ENCODE measurements around the gene CDC73.

The CDC73 gene

GRCh38 chr1:193210996-193211395, 89.2 kb downstream of the CDC73 start:
- Histone ChIP-seq H3K4me2 (ENCODE audit: low read length) (no peak overlapping the region), H3K36me3 (ENCODE audit: control insufficient read depth, insufficient read depth, low read length) (no peaks in the 10 kb centered on the region), H4K8ac (ENCODE audit: low read depth, low read length) (no peak overlapping the region), H3K4me3 (ENCODE audit: low read length) (no peak overlapping the region), H3K79me2 (ENCODE audit: control insufficient read depth, insufficient read depth, low read length) (no peaks in the 10 kb centered on the region), H2AK5ac (ENCODE audit: low read length) (no peak overlapping the region), H3K4ac (ENCODE audit: low read depth, low read length) (no peak overlapping the region), H3K9ac (ENCODE audit: low read length) (no peak overlapping the region), H3K23ac (ENCODE audit: low read length) (no peak overlapping the region), H3K18ac (ENCODE audit: low read length) (no peak overlapping the region), H2BK5ac (ENCODE audit: low read length) (no peak overlapping the region), H2BK120ac (ENCODE audit: low read depth, low read length) (no peak overlapping the region), H3K27me3 (ENCODE audit: insufficient read depth, low read length, poor library complexity) (no peaks in the 10 kb centered on the region), H2BK15ac (replicated peaks; ENCODE audit: low read depth) (no peak overlapping the region), H3K27ac (ENCODE audit: low read depth, low read length) (no peak overlapping the region), H3K56ac (ENCODE audit: low read length) (no peak overlapping the region), H4K5ac (ENCODE audit: low read length) (no peak overlapping the region), H3K79me1 (ENCODE audit: low read length) (no peaks in the 10 kb centered on the region), H3K4me1 (ENCODE audit: control insufficient read depth, low read depth, low read length) (no peaks in the 10 kb centered on the region)
- no CpG with 5 or more reads among the region's 7 CpGs for WGBS (ENCODE audit: extremely low coverage, insufficient coverage, low lambda C conversion rate)
- DNase-seq: no peak

- no peaks in the 10 kb centered on the region for H3K79me1 ChIP-seq (ENCODE audit: low read length)
- no peak overlapping the region for H4K5ac ChIP-seq (ENCODE audit: low read length)
- no peak overlapping the region for H3K4me2 ChIP-seq (ENCODE audit: low read length)
- no peak overlapping the region for H4K8ac ChIP-seq (ENCODE audit: low read depth, low read length)
- H3K4ac ChIP-seq (ENCODE audit: low read depth, low read length): no peak overlapping the region
- no peaks in the 10 kb centered on the region for H3K27me3 ChIP-seq (ENCODE audit: insufficient read depth, low read length, poor library complexity)
- no peak overlapping the region for H3K27ac ChIP-seq (ENCODE audit: low read depth, low read length)
- no peaks in the 10 kb centered on the region for H3K4me1 ChIP-seq (ENCODE audit: control insufficient read depth, low read depth, low read length)
- H2BK120ac ChIP-seq (ENCODE audit: low read depth, low read length): no peak overlapping the region
- H3K36me3 ChIP-seq (ENCODE audit: control insufficient read depth, insufficient read depth, low read length): no peaks in the 10 kb centered on the region
- H2AK5ac ChIP-seq (ENCODE audit: low read length): no peak overlapping the region
- no peak overlapping the region for H2BK5ac ChIP-seq (ENCODE audit: low read length)
- no peak overlapping the region for H3K56ac ChIP-seq (ENCODE audit: low read length)
- no peak overlapping the region for H3K4me3 ChIP-seq (ENCODE audit: low read length)
- H3K18ac ChIP-seq (ENCODE audit: low read length): no peak overlapping the region
- no peak overlapping the region for H3K23ac ChIP-seq (ENCODE audit: low read length)
- no CpG with 5 or more reads among the region's 1 CpG for WGBS (ENCODE audit: extremely low coverage, insufficient coverage, low lambda C conversion rate)
- DNase-seq: peak; percentile 16
- no peak overlapping the region for H2BK15ac ChIP-seq (replicated peaks; ENCODE audit: low read depth)
- no peaks in the 10 kb centered on the region for H3K79me2 ChIP-seq (ENCODE audit: control insufficient read depth, insufficient read depth, low read length)
- H3K9ac ChIP-seq (ENCODE audit: low read length): no peak overlapping the region
Measured at GRCh38 chr1:193211539-193211938, 89.7 kb downstream of the CDC73 start.

- no peak overlapping the region for H2BK120ac ChIP-seq (ENCODE audit: low read depth, low read length)
- H4K8ac ChIP-seq (ENCODE audit: low read depth, low read length): no peak overlapping the region
- no peak overlapping the region for H3K23ac ChIP-seq (ENCODE audit: low read length)
- H3K79me1 ChIP-seq (ENCODE audit: low read length): no peaks in the 10 kb centered on the region
- no peak overlapping the region for H3K9ac ChIP-seq (ENCODE audit: low read length)
- H3K4me2 ChIP-seq (ENCODE audit: low read length): no peak overlapping the region
- no peak overlapping the region for H2AK5ac ChIP-seq (ENCODE audit: low read length)
- H4K5ac ChIP-seq (ENCODE audit: low read length): no peak overlapping the region
- no peak overlapping the region for H3K4ac ChIP-seq (ENCODE audit: low read depth, low read length)
- no CpG with 5 or more reads among the region's 2 CpGs for WGBS (ENCODE audit: extremely low coverage, insufficient coverage, low lambda C conversion rate)
- H3K18ac ChIP-seq (ENCODE audit: low read length): no peak overlapping the region
- H2BK5ac ChIP-seq (ENCODE audit: low read length): no peak overlapping the region
- H3K27ac ChIP-seq (ENCODE audit: low read depth, low read length): no peak overlapping the region
- no peaks in the 10 kb centered on the region for H3K36me3 ChIP-seq (ENCODE audit: control insufficient read depth, insufficient read depth, low read length)
- H3K4me3 ChIP-seq (ENCODE audit: low read length): no peak overlapping the region
- H3K56ac ChIP-seq (ENCODE audit: low read length): no peak overlapping the region
- H3K4me1 ChIP-seq (ENCODE audit: control insufficient read depth, low read depth, low read length): no peaks in the 10 kb centered on the region
- H2BK15ac ChIP-seq (replicated peaks; ENCODE audit: low read depth): no peak overlapping the region
- DNase-seq: no peak
- H3K79me2 ChIP-seq (ENCODE audit: control insufficient read depth, insufficient read depth, low read length): no peaks in the 10 kb centered on the region
- no peaks in the 10 kb centered on the region for H3K27me3 ChIP-seq (ENCODE audit: insufficient read depth, low read length, poor library complexity)
Measured at GRCh38 chr1:193212637-193213036, 90.8 kb downstream of the CDC73 start.

- no peaks in the 10 kb centered on the region for H3K79me2 ChIP-seq (ENCODE audit: control insufficient read depth, insufficient read depth, low read length)
- H3K56ac ChIP-seq (ENCODE audit: low read length): no peak overlapping the region
- no peak overlapping the region for H3K4ac ChIP-seq (ENCODE audit: low read depth, low read length)
- no peaks in the 10 kb centered on the region for H3K27me3 ChIP-seq (ENCODE audit: insufficient read depth, low read length, poor library complexity)
- no peaks in the 10 kb centered on the region for H3K4me1 ChIP-seq (ENCODE audit: control insufficient read depth, low read depth, low read length)
- H2BK15ac ChIP-seq (replicated peaks; ENCODE audit: low read depth): no peak overlapping the region
- no peak overlapping the region for H3K18ac ChIP-seq (ENCODE audit: low read length)
- no peak overlapping the region for H3K27ac ChIP-seq (ENCODE audit: low read depth, low read length)
- no peak overlapping the region for H2BK120ac ChIP-seq (ENCODE audit: low read depth, low read length)
- no peaks in the 10 kb centered on the region for H3K79me1 ChIP-seq (ENCODE audit: low read length)
- H3K23ac ChIP-seq (ENCODE audit: low read length): no peak overlapping the region
- H2BK5ac ChIP-seq (ENCODE audit: low read length): no peak overlapping the region
- no peaks in the 10 kb centered on the region for H3K36me3 ChIP-seq (ENCODE audit: control insufficient read depth, insufficient read depth, low read length)
- no peak overlapping the region for H4K8ac ChIP-seq (ENCODE audit: low read depth, low read length)
- no peak overlapping the region for H4K5ac ChIP-seq (ENCODE audit: low read length)
- H3K4me2 ChIP-seq (ENCODE audit: low read length): no peak overlapping the region
- no CpG with 5 or more reads among the region's 4 CpGs for WGBS (ENCODE audit: extremely low coverage, insufficient coverage, low lambda C conversion rate)
- no peak for DNase-seq
- no peak overlapping the region for H3K4me3 ChIP-seq (ENCODE audit: low read length)
- no peak overlapping the region for H3K9ac ChIP-seq (ENCODE audit: low read length)
- H2AK5ac ChIP-seq (ENCODE audit: low read length): no peak overlapping the region
Measured at GRCh38 chr1:193213998-193214397, 92.2 kb downstream of the CDC73 start.

- WGBS (ENCODE audit: extremely low coverage, insufficient coverage, low lambda C conversion rate): no CpG with 5 or more reads among the region's 8 CpGs
- H3K79me2 ChIP-seq (ENCODE audit: control insufficient read depth, insufficient read depth, low read length): no peaks in the 10 kb centered on the region
- no peak overlapping the region for H3K4me2 ChIP-seq (ENCODE audit: low read length)
- no peak overlapping the region for H2AK5ac ChIP-seq (ENCODE audit: low read length)
- H3K4me3 ChIP-seq (ENCODE audit: low read length): no peak overlapping the region
- H3K79me1 ChIP-seq (ENCODE audit: low read length): no peaks in the 10 kb centered on the region
- H4K5ac ChIP-seq (ENCODE audit: low read length): no peak overlapping the region
- H2BK15ac ChIP-seq (replicated peaks; ENCODE audit: low read depth): no peak overlapping the region
- no peak overlapping the region for H3K18ac ChIP-seq (ENCODE audit: low read length)
- no peak overlapping the region for H3K56ac ChIP-seq (ENCODE audit: low read length)
- no peak overlapping the region for H3K23ac ChIP-seq (ENCODE audit: low read length)
- H3K27me3 ChIP-seq (ENCODE audit: insufficient read depth, low read length, poor library complexity): no peaks in the 10 kb centered on the region
- no peak overlapping the region for H3K9ac ChIP-seq (ENCODE audit: low read length)
- H3K4me1 ChIP-seq (ENCODE audit: control insufficient read depth, low read depth, low read length): no peaks in the 10 kb centered on the region
- no peak overlapping the region for H2BK120ac ChIP-seq (ENCODE audit: low read depth, low read length)
- no peak overlapping the region for H2BK5ac ChIP-seq (ENCODE audit: low read length)
- H3K27ac ChIP-seq (ENCODE audit: low read depth, low read length): no peak overlapping the region
- no peaks in the 10 kb centered on the region for H3K36me3 ChIP-seq (ENCODE audit: control insufficient read depth, insufficient read depth, low read length)
- DNase-seq: peak; percentile 73
- H3K4ac ChIP-seq (ENCODE audit: low read depth, low read length): no peak overlapping the region
- no peak overlapping the region for H4K8ac ChIP-seq (ENCODE audit: low read depth, low read length)
Measured at GRCh38 chr1:193216920-193217319, 95.1 kb downstream of the CDC73 start.

- peaks cover 2% of the 10 kb centered on the region for H3K4me1 ChIP-seq (ENCODE audit: control insufficient read depth, low read depth, low read length)
- no peak overlapping the region for H3K4me2 ChIP-seq (ENCODE audit: low read length)
- no peak overlapping the region for H2BK15ac ChIP-seq (replicated peaks; ENCODE audit: low read depth)
- no peak overlapping the region for H2AK5ac ChIP-seq (ENCODE audit: low read length)
- no peak overlapping the region for H3K18ac ChIP-seq (ENCODE audit: low read length)
- H3K79me2 ChIP-seq (ENCODE audit: control insufficient read depth, insufficient read depth, low read length): no peaks in the 10 kb centered on the region
- no peak overlapping the region for H3K56ac ChIP-seq (ENCODE audit: low read length)
- no peak overlapping the region for H3K4me3 ChIP-seq (ENCODE audit: low read length)
- H3K36me3 ChIP-seq (ENCODE audit: control insufficient read depth, insufficient read depth, low read length): no peaks in the 10 kb centered on the region
- H3K27ac ChIP-seq (ENCODE audit: low read depth, low read length): no peak overlapping the region
- H4K8ac ChIP-seq (ENCODE audit: low read depth, low read length): no peak overlapping the region
- no peak overlapping the region for H4K5ac ChIP-seq (ENCODE audit: low read length)
- no peak overlapping the region for H2BK5ac ChIP-seq (ENCODE audit: low read length)
- H3K23ac ChIP-seq (ENCODE audit: low read length): no peak overlapping the region
- DNase-seq: no peak
- H3K27me3 ChIP-seq (ENCODE audit: insufficient read depth, low read length, poor library complexity): no peaks in the 10 kb centered on the region
- no CpG with 5 or more reads among the region's 4 CpGs for WGBS (ENCODE audit: extremely low coverage, insufficient coverage, low lambda C conversion rate)
- H3K79me1 ChIP-seq (ENCODE audit: low read length): no peaks in the 10 kb centered on the region
- no peak overlapping the region for H3K4ac ChIP-seq (ENCODE audit: low read depth, low read length)
- H2BK120ac ChIP-seq (ENCODE audit: low read depth, low read length): no peak overlapping the region
- no peak overlapping the region for H3K9ac ChIP-seq (ENCODE audit: low read length)
Measured at GRCh38 chr1:193219391-193219790, 97.6 kb downstream of the CDC73 start.

All from mesendoderm (in vitro differentiated cells).